Omental fat pad (tissue), 4 donors: ENCODE measurements around the gene ACOX3. TPM values are rescaled to one million over a fixed set of nuclear protein-coding genes. Genes with fewer than 3 reads are reported as not detected.

Experiments
- ATAC-seq: fragments of 150-250 bp; one replicate; pipeline ENCODE4 v1.9.1; 2016; ENCODE audit warnings: mild to moderate bottlenecking, moderate library complexity; ENCODE audit not compliant: low FRiP score
- DNase-seq: peaks from one replicate; pipeline ENCODE4 v3.0.0-alpha.2; 2019; ENCODE audit warnings: low spot score
- total RNA-seq, 4 donors: library from RNA; depleted of rRNA; stranded (reverse); fragments of >200 nt; gene quantifications; one replicate each; pipeline ENCODE4 v1.1.0, GENCODE V29; 2016
- TF ChIP-seq, protein P1 (sequence below), 3 donors: fragments of 450-650 bp; IDR thresholded peaks; one replicate each; pipeline ENCODE4 v1.5.1; 2016 to 2017; ENCODE audit warnings: antibody characterized with exemption in 3 of 3, mild to moderate bottlenecking in 3 of 3, moderate library complexity in 2 of 3

ACOX3 gene
- total RNA-seq, 4 donors from 2014 or later = 14.7 to 28.2 (median 23.6) TPM

DNA sequence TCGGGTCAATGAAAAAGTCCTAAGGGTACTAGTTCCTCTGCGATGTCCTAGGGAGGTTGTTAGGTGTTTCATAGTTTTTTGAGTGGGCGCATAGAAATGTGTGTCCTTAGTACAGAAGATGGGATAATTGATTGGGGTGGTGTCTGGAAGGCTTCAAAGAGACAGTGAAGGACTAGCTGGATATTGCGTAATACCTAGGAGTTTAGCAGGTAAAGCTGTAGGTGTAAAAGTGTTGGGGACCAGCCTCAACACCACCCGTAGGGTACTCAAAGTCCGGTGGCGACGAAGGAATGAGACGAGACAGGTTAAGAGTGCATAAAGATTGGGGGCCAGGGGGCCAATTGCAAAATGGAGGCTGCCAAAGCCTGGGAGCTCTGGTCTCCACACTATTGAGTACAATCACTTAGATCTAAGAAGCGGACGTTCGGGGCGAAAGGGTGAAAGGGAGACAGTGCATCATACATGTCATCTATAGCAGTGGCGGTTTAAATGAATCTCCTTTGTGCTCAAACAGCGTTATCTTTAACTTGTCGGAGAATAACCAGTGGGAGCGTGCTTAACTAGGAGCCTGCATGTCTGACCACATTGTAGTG is 1.1 kb upstream of the ACOX3 start:
- ATAC-seq = no peak
- TF ChIP-seq, protein P1, sequence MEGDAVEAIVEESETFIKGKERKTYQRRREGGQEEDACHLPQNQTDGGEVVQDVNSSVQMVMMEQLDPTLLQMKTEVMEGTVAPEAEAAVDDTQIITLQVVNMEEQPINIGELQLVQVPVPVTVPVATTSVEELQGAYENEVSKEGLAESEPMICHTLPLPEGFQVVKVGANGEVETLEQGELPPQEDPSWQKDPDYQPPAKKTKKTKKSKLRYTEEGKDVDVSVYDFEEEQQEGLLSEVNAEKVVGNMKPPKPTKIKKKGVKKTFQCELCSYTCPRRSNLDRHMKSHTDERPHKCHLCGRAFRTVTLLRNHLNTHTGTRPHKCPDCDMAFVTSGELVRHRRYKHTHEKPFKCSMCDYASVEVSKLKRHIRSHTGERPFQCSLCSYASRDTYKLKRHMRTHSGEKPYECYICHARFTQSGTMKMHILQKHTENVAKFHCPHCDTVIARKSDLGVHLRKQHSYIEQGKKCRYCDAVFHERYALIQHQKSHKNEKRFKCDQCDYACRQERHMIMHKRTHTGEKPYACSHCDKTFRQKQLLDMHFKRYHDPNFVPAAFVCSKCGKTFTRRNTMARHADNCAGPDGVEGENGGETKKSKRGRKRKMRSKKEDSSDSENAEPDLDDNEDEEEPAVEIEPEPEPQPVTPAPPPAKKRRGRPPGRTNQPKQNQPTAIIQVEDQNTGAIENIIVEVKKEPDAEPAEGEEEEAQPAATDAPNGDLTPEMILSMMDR (IDR thresholded peaks at IDR 0.05) = no peak
- DNase-seq = no peak

DNA sequence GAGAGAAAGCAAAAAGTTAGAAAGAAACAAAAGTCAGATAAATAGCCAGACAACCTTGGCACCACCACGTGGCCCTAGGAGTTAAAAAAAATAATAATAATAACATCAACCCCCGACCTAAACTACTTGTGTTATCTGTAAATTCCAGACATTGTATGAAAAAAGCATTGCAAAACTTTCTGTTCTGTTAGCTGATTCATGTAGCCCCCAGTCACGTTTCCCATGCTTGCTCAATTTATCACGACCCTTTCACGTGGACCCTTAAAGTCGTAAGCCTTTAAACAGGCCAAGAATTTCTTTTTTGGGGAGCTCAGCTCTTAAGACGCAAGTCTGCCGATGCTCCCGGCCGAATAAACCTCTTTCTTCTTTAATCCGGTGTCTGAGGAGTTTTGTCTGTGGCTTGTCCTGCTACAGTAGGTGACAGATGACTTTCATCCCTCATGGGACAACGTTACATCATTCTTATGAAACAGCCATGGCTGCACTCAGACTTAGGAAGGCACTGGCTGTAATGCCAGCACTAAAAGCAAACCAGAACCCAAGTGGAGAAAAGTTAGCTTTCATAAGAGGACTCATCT is 520 bp downstream of the ACOX3 start:
- ATAC-seq (peak; percentile 43), DNase-seq (no peak)
- TF ChIP-seq, protein P1 (IDR thresholded peaks at IDR 0.05) = no peak

DNA sequence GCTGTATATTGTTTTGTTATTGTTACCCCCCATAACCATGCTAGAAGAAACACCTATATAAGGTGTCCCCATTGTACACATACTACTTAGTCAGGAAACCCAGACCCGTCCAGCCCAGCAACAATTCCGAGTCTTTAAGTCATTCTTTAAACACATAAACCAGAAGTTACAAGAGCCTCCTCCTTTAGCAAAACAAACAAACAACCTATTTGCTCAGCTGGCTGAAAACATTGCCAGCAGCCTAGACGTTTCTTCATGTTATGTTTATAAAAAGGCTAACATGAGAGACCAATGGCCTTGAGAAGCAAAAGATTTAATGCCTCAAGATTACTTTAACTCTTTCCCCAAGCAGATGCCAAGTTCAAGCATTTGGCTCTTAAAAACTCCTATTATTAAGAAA is 1.4 kb downstream of the ACOX3 start:
- no peak for ATAC-seq
- no peak for DNase-seq
- TF ChIP-seq, protein P1 (IDR thresholded peaks at IDR 0.05) = no peak

DNA sequence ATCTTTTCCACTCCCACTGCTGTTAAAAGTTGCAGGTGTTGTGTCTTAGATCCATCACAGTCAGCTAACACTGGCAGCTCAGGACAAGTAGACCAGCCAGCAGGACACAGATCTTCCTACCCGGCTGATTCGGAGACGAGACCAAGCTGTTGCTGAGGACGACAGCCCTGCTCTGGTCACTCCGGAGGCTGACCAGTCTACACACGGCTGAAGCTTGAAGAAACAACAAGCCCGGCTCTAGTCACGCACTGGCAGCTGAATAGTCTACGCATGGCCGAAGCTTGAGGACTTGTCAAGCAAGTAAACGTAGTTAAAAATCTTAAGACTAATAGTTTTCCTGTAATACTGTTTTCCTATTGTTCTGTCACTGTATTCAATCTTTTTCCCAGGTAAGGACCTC is 1.8 kb downstream of the ACOX3 start:
- TF ChIP-seq, protein P1 (IDR thresholded peaks at IDR 0.05) = no peak
- ATAC-seq (no peak), DNase-seq (no peak)

DNA sequence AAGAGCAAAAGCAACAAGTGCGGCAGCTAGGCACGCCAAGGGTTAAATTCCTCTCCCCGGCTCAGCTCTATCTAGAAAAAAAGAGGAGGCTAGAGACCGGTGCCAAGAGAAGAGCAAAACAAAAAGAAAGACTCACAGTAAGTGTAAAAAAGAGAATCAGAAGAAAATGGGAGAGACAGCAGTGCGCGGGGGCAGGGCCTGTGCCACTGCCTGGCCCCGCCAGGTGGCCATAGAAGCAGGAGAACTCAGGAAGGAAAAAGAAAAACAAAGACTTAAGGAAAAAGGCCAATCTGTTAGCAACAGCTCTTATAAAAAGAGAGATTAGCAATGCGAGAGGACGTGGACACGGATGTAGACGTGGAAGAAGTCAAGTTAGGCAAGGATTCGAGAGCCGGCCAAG is 3.2 kb downstream of the ACOX3 start:
- ATAC-seq (no peak), DNase-seq (no peak)
- TF ChIP-seq, protein P1 (IDR thresholded peaks at IDR 0.05) = no peak

DNA sequence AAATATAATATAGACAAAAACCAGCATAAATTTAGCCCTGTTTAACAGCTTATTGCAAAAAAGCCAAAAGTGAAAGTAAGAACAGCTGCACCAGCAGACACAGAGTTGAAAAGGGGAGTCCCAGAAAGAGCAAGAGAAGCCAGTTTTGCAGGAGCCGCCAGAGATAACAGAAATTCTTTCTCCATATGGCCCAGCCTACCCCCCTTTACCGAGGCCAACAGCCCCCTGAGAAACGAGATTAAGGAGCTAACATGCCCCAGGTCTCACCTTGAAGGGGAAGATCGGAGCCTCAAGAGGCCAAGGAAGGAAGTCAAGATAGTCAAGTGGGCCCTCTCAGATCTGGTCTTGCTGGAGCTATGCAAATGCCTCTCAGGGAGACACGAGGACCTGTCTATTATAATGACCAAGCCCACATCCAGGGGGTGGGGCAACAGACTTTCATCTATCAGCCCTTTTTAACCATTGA is 4.8 kb downstream of the ACOX3 start:
- DNase-seq = no peak
- no peak for ATAC-seq
- TF ChIP-seq, protein P1 (IDR thresholded peaks at IDR 0.05) = no peak
